CD8-positive, alpha-beta memory T cell (primary cell): Measurements from ENCODE around the gene ADGRD2. TPM values are rescaled to one million over a fixed set of nuclear protein-coding genes. Genes with fewer than 3 reads are reported as not detected.

Source experiments
- CTCF ChIA-PET: fragments of 350-600 bp; sonication (Branson Sonifier 250); formaldehyde crosslinking; loops from one replicate; lab custom pipeline; 2021; ENCODE audit warnings: antibody characterized with exemption; lab: Charles Lee
- POLR2A ChIA-PET: fragments of 350-600 bp; sonication (Branson Sonifier 250); formaldehyde crosslinking; loops from one replicate; lab custom pipeline; 2021; ENCODE audit warnings: antibody characterized with exemption; lab: Charles Lee
- DNase-seq, 5 donors: peaks; one replicate each; pipeline versions ENCODE4 v3.0.0 to v3.0.0-alpha.2; 2020 to 2022; ENCODE audit warnings: mixed read lengths in 1 of 5
- H3K27ac ChIP-seq: one replicate; pipeline ENCODE4 v1.7.0; 2013; ENCODE audit warnings: low read depth, mild to moderate bottlenecking, low read length, moderate library complexity
- H3K27me3 ChIP-seq: 2 replicates; pipeline ENCODE4 v1.7.0; 2013; ENCODE audit warnings: low read length, mild to moderate bottlenecking; ENCODE audit not compliant: insufficient read depth, poor library complexity, severe bottlenecking
- H3K36me3 ChIP-seq: 2 replicates; pipeline ENCODE4 v1.7.0; 2013; ENCODE audit warnings: mild to moderate bottlenecking, low read length, moderate library complexity; ENCODE audit not compliant: insufficient read depth
- H3K4me1 ChIP-seq: 2 replicates; pipeline ENCODE4 v1.7.0; 2013; ENCODE audit warnings: mild to moderate bottlenecking, low read length, moderate library complexity; ENCODE audit not compliant: insufficient read depth
- H3K4me3 ChIP-seq: 2 replicates; pipeline ENCODE4 v1.7.0; 2013; ENCODE audit warnings: mild to moderate bottlenecking, low read length
- H3K9me3 ChIP-seq: 2 replicates; pipeline ENCODE4 v1.7.0; 2013; ENCODE audit warnings: mild to moderate bottlenecking, low read length
- H3K27ac Mint-ChIP-seq, 8 donors: one replicate each; pipeline ENCODE4 v1.8.0; 2020 to 2021; ENCODE audit warnings: mixed read lengths in 8 of 8, mild to moderate bottlenecking in 6 of 8, inconsistent platforms in 3 of 8, moderate library complexity in 3 of 8
- H3K27me3 Mint-ChIP-seq, 2 donors: one replicate each; pipeline ENCODE4 v1.8.0; 2020 to 2021; ENCODE audit warnings: mixed read lengths in 2 of 2, mild to moderate bottlenecking in 1 of 2, moderate library complexity in 1 of 2
- H3K36me3 Mint-ChIP-seq, 3 donors: one replicate each; pipeline ENCODE4 v1.8.0; 2020 to 2021; ENCODE audit warnings: mixed read lengths in 3 of 3, inconsistent platforms in 1 of 3, mild to moderate bottlenecking in 1 of 3
- H3K4me1 Mint-ChIP-seq, 3 donors: one replicate each; pipeline ENCODE4 v1.8.0; 2020 to 2021; ENCODE audit warnings: mixed read lengths in 3 of 3, inconsistent platforms in 1 of 3, mild to moderate bottlenecking in 1 of 3
- H3K4me3 Mint-ChIP-seq, 7 donors: one replicate each; pipeline ENCODE4 v1.8.0; 2020 to 2021; ENCODE audit warnings: mixed read lengths in 7 of 7, mild to moderate bottlenecking in 6 of 7, moderate library complexity in 4 of 7, inconsistent platforms in 2 of 7
- H3K9me3 Mint-ChIP-seq, 5 donors: one replicate each; pipeline ENCODE4 v1.8.0; 2020 to 2022; ENCODE audit warnings: mixed read lengths in 5 of 5, mild to moderate bottlenecking in 3 of 5, moderate library complexity in 2 of 5, inconsistent platforms in 1 of 5
- polyA plus RNA-seq: library from polyadenylated mRNA; unstranded; fragments of 300-500 nt; fragmentation: Illumina TruSeq; gene quantifications from one replicate; pipeline ENCODE4 v1.2.3, GENCODE V29; 2021
- total RNA-seq, 2 experiments: library from RNA; stranded (reverse); gene quantifications; one replicate each; pipeline ENCODE4 v1.2.3, GENCODE V29; 2021

ADGRD2 gene
- total and polyA plus RNA-seq, 3 experiments from 2014 or later = not detected

DNA sequence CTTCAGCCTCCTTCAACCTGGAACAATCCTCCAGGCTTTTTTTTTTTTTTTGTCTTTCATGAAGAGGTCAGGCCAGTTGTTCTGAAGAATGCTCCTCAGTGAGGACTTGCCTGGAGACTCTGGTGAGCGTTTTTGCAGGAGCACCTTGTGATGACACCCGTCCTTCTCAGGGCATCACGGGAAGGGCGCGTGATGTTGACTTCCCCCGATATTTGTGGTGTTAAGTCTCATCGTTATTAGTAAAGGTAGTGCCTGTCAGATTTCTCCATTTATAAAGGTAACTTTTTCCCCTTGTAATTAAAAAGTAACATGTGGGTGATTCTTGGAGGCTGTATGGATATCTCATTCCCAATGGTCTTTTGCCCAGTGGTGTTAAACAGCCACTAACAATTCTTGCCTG is 23.9 kb upstream of the ADGRD2 start:
- POLR2A ChIA-PET = no interaction called here

DNA sequence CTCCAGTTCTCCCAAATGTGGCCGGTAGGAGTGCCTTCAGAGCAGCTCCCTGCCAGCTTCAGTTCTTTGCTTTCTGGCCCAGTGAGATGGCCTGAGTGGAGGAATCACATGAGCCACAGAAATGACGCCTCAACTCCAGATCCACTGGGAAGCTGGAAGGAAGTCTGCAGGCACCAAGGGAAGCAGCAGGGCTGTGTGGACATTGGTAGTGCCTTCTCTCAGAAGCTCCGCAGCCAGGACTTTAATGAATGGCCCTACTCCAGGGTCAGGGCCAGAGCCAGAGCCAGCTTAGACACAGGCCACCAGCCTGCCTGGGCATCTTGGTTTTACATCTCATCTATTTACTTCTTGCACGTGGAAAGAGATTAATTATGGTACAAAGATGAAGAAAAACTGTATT is 23.0 kb upstream of the ADGRD2 start:
- POLR2A ChIA-PET = no interaction called here
- Mint-ChIP-seq H3K9me3 (no peaks in the 10 kb centered on the region), H3K4me3 (no peak overlapping the region), H3K4me1 (no peaks in the 10 kb centered on the region), H3K27me3 (peaks cover 4 to 7% of the 10 kb centered on the region in 2 donors), H3K27ac (no peak overlapping the region), H3K36me3 (no peaks in the 10 kb centered on the region)
- Histone ChIP-seq H3K4me3 (no peak overlapping the region), H3K36me3 (no peaks in the 10 kb centered on the region), H3K27me3 (no peaks in the 10 kb centered on the region), H3K27ac (no peak overlapping the region), H3K4me1 (no peaks in the 10 kb centered on the region), H3K9me3 (no peaks in the 10 kb centered on the region)
- DNase-seq = no peak
- CTCF ChIA-PET = no interaction called here

More for the DNA sequence above, 23.9 kb upstream of the ADGRD2 start:
- CTCF ChIA-PET = no interaction called here
- no peaks in the 10 kb centered on the region for H3K36me3 Mint-ChIP-seq
- Histone ChIP-seq H3K27ac (no peak overlapping the region), H3K4me3 (no peak overlapping the region), H3K36me3 (no peaks in the 10 kb centered on the region), H3K4me1 (no peaks in the 10 kb centered on the region), H3K27me3 (no peaks in the 10 kb centered on the region), H3K9me3 (no peaks in the 10 kb centered on the region)
- H3K4me1 Mint-ChIP-seq = no peaks in the 10 kb centered on the region
- H3K27ac Mint-ChIP-seq = no peak overlapping the region
- H3K4me3 Mint-ChIP-seq = no peak overlapping the region
- no peaks in the 10 kb centered on the region for H3K9me3 Mint-ChIP-seq
- DNase-seq = no peak
- H3K27me3 Mint-ChIP-seq = peaks cover 0 to 6% of the 10 kb centered on the region in 2 donors

- CTCF ChIA-PET = no interaction called here
Measured at GRCh38 chr9:124428751-124429529, 21.3 kb upstream of the ADGRD2 start.

GRCh38 chr9:124429530-124429867 is 20.8 kb upstream of the ADGRD2 start:
- POLR2A ChIA-PET = no interaction called here
- peaks cover 14% of the 10 kb centered on the region in 2 donors for H3K27me3 Mint-ChIP-seq

More at GRCh38 chr9:124428751-124429529, 21.3 kb upstream of the ADGRD2 start:
- H3K36me3 ChIP-seq = no peaks in the 10 kb centered on the region
- peaks cover 12 to 13% of the 10 kb centered on the region in 2 donors for H3K27me3 Mint-ChIP-seq
- POLR2A ChIA-PET = no interaction called here
- no peak for DNase-seq
- H3K27ac ChIP-seq = no peak overlapping the region
- H3K9me3 Mint-ChIP-seq = no peaks in the 10 kb centered on the region
- H3K27ac Mint-ChIP-seq = no peak overlapping the region
- H3K4me1 ChIP-seq = no peaks in the 10 kb centered on the region
- H3K9me3 ChIP-seq = no peaks in the 10 kb centered on the region
- H3K27me3 ChIP-seq = no peaks in the 10 kb centered on the region
- no peak overlapping the region for H3K4me3 ChIP-seq
- no peaks in the 10 kb centered on the region for H3K36me3 Mint-ChIP-seq
- no peak overlapping the region for H3K4me3 Mint-ChIP-seq
- no peaks in the 10 kb centered on the region for H3K4me1 Mint-ChIP-seq

GRCh38 chr9:124436320-124436719 is 13.9 kb upstream of the ADGRD2 start:
- no peaks in the 10 kb centered on the region for H3K36me3 Mint-ChIP-seq
- Histone ChIP-seq H3K27me3 (no peaks in the 10 kb centered on the region), H3K4me1 (no peaks in the 10 kb centered on the region), H3K27ac (no peak overlapping the region), H3K4me3 (no peak overlapping the region), H3K9me3 (no peaks in the 10 kb centered on the region), H3K36me3 (no peaks in the 10 kb centered on the region)
- no peak overlapping the region for H3K4me3 Mint-ChIP-seq
- H3K27me3 Mint-ChIP-seq = peaks cover 25 to 38% of the 10 kb centered on the region in 2 donors
- no peaks in the 10 kb centered on the region for H3K9me3 Mint-ChIP-seq
- H3K4me1 Mint-ChIP-seq = no peaks in the 10 kb centered on the region
- ChIA-PET CTCF (no interaction called here), POLR2A (no interaction called here)
- no peak overlapping the region for H3K27ac Mint-ChIP-seq
- no peak for DNase-seq

More at GRCh38 chr9:124429530-124429867, 20.8 kb upstream of the ADGRD2 start:
- Histone ChIP-seq H3K4me1 (no peaks in the 10 kb centered on the region), H3K9me3 (no peaks in the 10 kb centered on the region), H3K4me3 (no peak overlapping the region), H3K27me3 (no peaks in the 10 kb centered on the region), H3K36me3 (no peaks in the 10 kb centered on the region), H3K27ac (no peak overlapping the region)
- H3K4me3 Mint-ChIP-seq = no peak overlapping the region
- H3K9me3 Mint-ChIP-seq = no peaks in the 10 kb centered on the region
- no peaks in the 10 kb centered on the region for H3K36me3 Mint-ChIP-seq
- no peak for DNase-seq
- no peaks in the 10 kb centered on the region for H3K4me1 Mint-ChIP-seq
- CTCF ChIA-PET = no interaction called here
- H3K27ac Mint-ChIP-seq = no peak overlapping the region

DNA sequence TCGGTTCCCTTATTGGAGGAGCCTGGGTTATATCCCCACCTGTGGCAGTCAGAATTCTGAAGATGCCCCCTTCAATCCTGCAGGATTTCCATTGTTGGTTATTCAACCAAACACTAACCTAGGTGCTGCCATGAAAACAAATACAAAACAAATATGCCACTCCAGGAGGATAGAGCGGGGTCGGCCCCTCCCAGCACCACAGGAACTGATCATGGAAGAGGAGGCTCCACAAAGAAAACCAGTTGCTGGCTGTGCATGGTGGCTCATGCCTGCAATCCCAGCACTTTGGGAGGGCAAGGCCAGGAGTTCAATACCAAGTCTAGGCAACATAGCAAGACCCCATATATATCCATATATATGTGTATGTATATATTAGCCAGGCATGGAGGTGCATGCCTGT is 13.2 kb upstream of the ADGRD2 start:
- Histone ChIP-seq H3K27me3 (no peaks in the 10 kb centered on the region), H3K27ac (no peak overlapping the region), H3K9me3 (no peaks in the 10 kb centered on the region), H3K4me3 (no peak overlapping the region), H3K4me1 (no peaks in the 10 kb centered on the region), H3K36me3 (no peaks in the 10 kb centered on the region)
- H3K9me3 Mint-ChIP-seq = peaks cover 0 to under 1% (median 0%) of the 10 kb centered on the region in 5 donors
- POLR2A ChIA-PET = no interaction called here
- H3K4me3 Mint-ChIP-seq = no peak overlapping the region
- CTCF ChIA-PET = no interaction called here
- peaks cover 0 to 3% (median 0%) of the 10 kb centered on the region in 3 donors for H3K36me3 Mint-ChIP-seq
- H3K27ac Mint-ChIP-seq = no peak overlapping the region
- DNase-seq = no peak
- no peaks in the 10 kb centered on the region for H3K4me1 Mint-ChIP-seq
- peaks cover 31 to 42% of the 10 kb centered on the region in 2 donors for H3K27me3 Mint-ChIP-seq

DNA sequence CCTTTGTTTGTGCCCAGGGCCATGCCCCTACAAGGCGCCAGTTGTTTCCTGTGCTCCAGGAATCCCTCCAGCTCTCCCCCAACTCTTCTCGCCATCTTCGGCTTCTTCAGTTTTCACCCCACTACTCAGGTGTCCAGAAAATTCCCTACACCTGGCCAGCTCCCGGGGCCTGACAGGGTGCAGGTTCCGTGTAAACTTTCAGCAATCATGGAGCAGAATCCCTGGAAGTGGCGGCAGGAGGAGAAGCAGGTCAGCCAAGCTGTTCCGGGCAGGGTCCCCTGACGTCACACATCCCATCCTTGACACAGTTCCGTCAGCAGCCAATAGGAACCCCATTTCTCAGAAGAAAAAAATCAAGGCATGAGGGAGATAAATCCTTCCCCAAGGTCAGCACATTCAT is 12.2 kb upstream of the ADGRD2 start:
- no peak overlapping the region for H3K27ac Mint-ChIP-seq
- Histone ChIP-seq H3K36me3 (no peaks in the 10 kb centered on the region), H3K27ac (no peak overlapping the region), H3K9me3 (no peaks in the 10 kb centered on the region), H3K27me3 (no peaks in the 10 kb centered on the region), H3K4me1 (no peaks in the 10 kb centered on the region), H3K4me3 (no peak overlapping the region)
- H3K36me3 Mint-ChIP-seq = peaks cover 0 to 3% (median 0%) of the 10 kb centered on the region in 3 donors
- ChIA-PET CTCF (no interaction called here), POLR2A (no interaction called here)
- peaks cover 33 to 37% of the 10 kb centered on the region in 2 donors for H3K27me3 Mint-ChIP-seq
- no peaks in the 10 kb centered on the region for H3K4me1 Mint-ChIP-seq
- no peak for DNase-seq
- peaks cover 0 to 5% (median 0%) of the 10 kb centered on the region in 5 donors for H3K9me3 Mint-ChIP-seq
- no peak overlapping the region for H3K4me3 Mint-ChIP-seq

DNA sequence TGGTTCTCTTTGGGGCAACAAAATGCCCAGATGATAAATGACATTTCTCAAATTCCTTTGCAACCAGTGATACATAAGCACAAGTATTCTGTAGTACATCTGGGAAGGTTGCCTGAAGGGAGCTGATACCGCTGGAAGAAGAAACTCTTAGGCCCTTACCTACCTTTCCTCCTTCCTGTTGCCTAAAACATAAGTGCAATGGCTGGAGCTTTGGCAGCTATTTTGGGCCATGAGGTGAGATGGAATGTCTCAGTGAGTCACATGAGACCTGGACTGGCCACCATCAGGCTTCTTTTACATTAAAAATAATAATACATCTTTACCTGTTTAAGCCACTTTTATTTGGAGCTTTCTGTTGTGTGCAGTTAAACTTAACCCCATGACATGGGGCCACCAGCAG is 11.2 kb upstream of the ADGRD2 start:
- H3K36me3 ChIP-seq = no peaks in the 10 kb centered on the region
- ChIA-PET POLR2A (no interaction called here), CTCF (no interaction called here)
- no peak for DNase-seq
- H3K27ac Mint-ChIP-seq = no peak overlapping the region
- no peaks in the 10 kb centered on the region for H3K4me1 Mint-ChIP-seq
- no peaks in the 10 kb centered on the region for H3K4me1 ChIP-seq
- no peak overlapping the region for H3K4me3 ChIP-seq
- H3K27ac ChIP-seq = no peak overlapping the region
- H3K27me3 Mint-ChIP-seq = peaks cover 33 to 40% of the 10 kb centered on the region in 2 donors
- H3K36me3 Mint-ChIP-seq = peaks cover 0 to 3% (median 0%) of the 10 kb centered on the region in 3 donors
- peaks cover 0 to 5% (median 0%) of the 10 kb centered on the region in 5 donors for H3K9me3 Mint-ChIP-seq
- no peaks in the 10 kb centered on the region for H3K27me3 ChIP-seq
- H3K9me3 ChIP-seq = no peaks in the 10 kb centered on the region
- H3K4me3 Mint-ChIP-seq = no peak overlapping the region
